Heart left ventricle (tissue), 16 donors: ENCODE data around the gene CACNA1C. TPM values are rescaled to one million over a fixed set of nuclear protein-coding genes. Genes with fewer than 3 reads are reported as not detected.
A peak's percentile ranks its signal among the peaks of the same experiment; 100 is the strongest.

Experiments used
- ATAC-seq, 4 donors: fragments of 200-7000 bp; cut with Tn5 transposase; one replicate each; pipeline ENCODE4 v1.9.1; 2020 to 2022; ENCODE audit warnings: moderate library complexity in 4 of 4, mild to moderate bottlenecking in 3 of 4, moderate number of reproducible peaks in 1 of 4
- DNase-seq, 5 donors: peaks; one replicate each; pipeline ENCODE4 v3.0.0-alpha.2; 2020
- H3K27ac ChIP-seq, 12 donors: fragments of 200-600 bp; sonication (generic) in 4 of 12; one replicate each; pipeline versions ENCODE4 v1.5.0 to v1.8.0; 2016 to 2022; ENCODE audit warnings: mild to moderate bottlenecking in 2 of 12
- H3K27me3 ChIP-seq, 9 donors: fragments of 200-600 bp; sonication (generic) in 2 of 9; one replicate each; pipeline versions ENCODE4 v1.5.1 to v1.8.0; 2016 to 2022; ENCODE audit warnings: mild to moderate bottlenecking in 3 of 9
- H3K36me3 ChIP-seq, 9 donors: fragments of 200-600 bp; sonication (generic) in 2 of 9; one replicate each; pipeline versions ENCODE4 v1.5.0 to v1.8.0; 2018 to 2022; ENCODE audit warnings: mild to moderate bottlenecking in 2 of 9
- H3K4me1 ChIP-seq, 12 donors: fragments of 200-600 bp; sonication (generic) in 4 of 12; one replicate each; pipeline versions ENCODE4 v1.5.0 to v1.8.0; 2016 to 2022; ENCODE audit warnings: mild to moderate bottlenecking in 3 of 12
- H3K4me3 ChIP-seq, 12 donors: fragments of 200-600 bp; sonication (generic) in 4 of 12; one replicate each; pipeline versions ENCODE4 v1.5.0 to v1.8.0; 2017 to 2022; ENCODE audit warnings: mild to moderate bottlenecking in 9 of 12, moderate library complexity in 4 of 12
- H3K9me3 ChIP-seq, 12 donors: fragments of 200-600 bp; sonication (generic) in 4 of 12; one replicate each; pipeline versions ENCODE4 v1.5.0 to v1.8.0; 2016 to 2022; ENCODE audit warnings: mild to moderate bottlenecking in 1 of 12
- CTCF ChIP-seq, 12 donors: fragments of 200-600 bp; sonication (generic) in 4 of 12; IDR thresholded peaks; one replicate each; pipeline versions ENCODE4 v1.5.0 to v1.8.0; 2018 to 2022; ENCODE audit warnings: antibody characterized with exemption in 12 of 12, mild to moderate bottlenecking in 5 of 12
- POLR2A ChIP-seq, 2 donors: fragments of 450-650 bp; IDR thresholded peaks; one replicate each; pipeline ENCODE4 v1.6.1; 2017; ENCODE audit warnings: antibody characterized with exemption in 2 of 2, mild to moderate bottlenecking in 2 of 2, moderate library complexity in 2 of 2
- WGBS, 4 donors: extraction: QIAGEN DNeasy Blood & Tissue Kit in 2 of 4; methylation state at CpG; one replicate each; pipeline versions ENCODE4 v1.1.5 to v1.1.7; 2013 to 2018; 5-methylcytosine and 5-hydroxymethylcytosine counted together
- intact Hi-C, 10 donors: fragments of 100-400 bp; cut with DNase I; formaldehyde crosslinking; loops; one replicate each; pipeline versions ENCODE4 v1.11.1 to v1.14.2; 2022
- polyA plus RNA-seq, 2 donors: library from polyadenylated mRNA; stranded (reverse); fragments of 200-250 nt; gene quantifications; one replicate each; pipeline ENCODE4 v1.2.3, GENCODE V29; 2013
- total RNA-seq, 9 donors: library from RNA; depleted of rRNA in 2 of 9; stranded (reverse); fragments of >200 nt in 2 of 9; fragmentation: NEBNext Ultra II Directional in 3 of 9; extraction: Animal tissue kit (Norgen Biotek cat#: 25700) in 3 of 9; gene quantifications; one replicate each; pipeline versions ENCODE4 v1.1.0 to v1.2.4, GENCODE V29; 2016 to 2023
- donor health status: ischemic (EF 13 %, LVEDD 7.1; RV severe dilation, severe dysfunction).
- donor health status: healthy with polysubstance abuse.
- donor health status: DM: no; HTN: yes; CAD: no.
- donor health status: DM: no; HTN: no; CAD: no.
- donor health status: ischemic (EF 25% LVEDD 6.9; RV normal size, moderate dysfunction).
- donor health status: ischemic (EF 25% LVEDD 5.7; RV mildly dilated, moderate dysfunction).
- donor health status: healthy.
- donor health status: DM: yes; HTN: yes; CAD: no.
- donor health status: ischemic (EF 35%, LVEDD 5.7; RV mildly dilated, moderate dysfunction).
- donor health status: nonischemic (EF 11% LVEDD 7.7; RV severe dilation, severe dysfunction).
- donor health status: DM: yes; HTN: yes; CAD: no.
- donor health status: PGD.
- donor health status: ischemic (EF 29% LVEDD 5.4; RV normal size, mild dysfunction).
- donor health status: nonischemic (EF 23%, LVEDD 6.1; RV moderate dilation, normal function).

The CACNA1C gene
- total and polyA plus RNA-seq, 11 donors: 41.9 to 196 (median 164) TPM

GRCh38 chr12:2273288-2273687 lies 220.5 kb downstream of the CACNA1C start:
- Histone ChIP-seq H3K27ac (peak overlapping the region in 6 of 12 donors; percentile 11 to 73 (median 44)), H3K36me3 (no peaks in the 10 kb centered on the region), H3K4me1 (peaks cover 0 to 73% (median 20%) of the 10 kb centered on the region in 12 donors), H3K9me3 (no peaks in the 10 kb centered on the region), H3K4me3 (no peak overlapping the region), H3K27me3 (no peaks in the 10 kb centered on the region)
- no peak for TF ChIP-seq POLR2A (IDR thresholded peaks at IDR 0.05)
- TF ChIP-seq CTCF (IDR thresholded peaks at IDR 0.05): peak in 9 of 12 donors; percentile 35 to 61 (median 49)
- ATAC-seq: peak; percentile 60 to 72 (median 66)
- peak in 4 of 5 donors; percentile 48 to 63 (median 60) for DNase-seq
- intact Hi-C loops: loop anchor here in 7 of 10 donors (5.0 to 10.0 kb wide), 8 partner anchors 88 to 468 kb away; partner anchors contain the start of gene CACNA1C (in 1 of the 7)
- WGBS, 4 donors: 27 to 49% (median 38%) methylated on average over 4 of the region's 4 CpGs

- no peak for TF ChIP-seq CTCF (IDR thresholded peaks at IDR 0.05)
- TF ChIP-seq POLR2A (IDR thresholded peaks at IDR 0.05): no peak
- Histone ChIP-seq H3K4me3 (no peak overlapping the region), H3K4me1 (peaks cover 0 to 69% (median 16%) of the 10 kb centered on the region in 12 donors), H3K9me3 (no peaks in the 10 kb centered on the region), H3K27me3 (no peaks in the 10 kb centered on the region), H3K36me3 (no peaks in the 10 kb centered on the region), H3K27ac (peak overlapping the region in 6 of 12 donors; percentile 11 to 73 (median 44))
- intact Hi-C loops: loop anchor here in 7 of 10 donors (5.0 to 10.0 kb wide), 8 partner anchors 89 to 469 kb away; partner anchors contain the start of gene CACNA1C (in 1 of the 7)
- 41 to 79% (median 71%) methylated on average over 4 to 12 of the region's 12 CpGs for WGBS, 4 donors
- ATAC-seq (peak in 2 of 4 donors; percentile 1 to 26), DNase-seq (no peak)
Measured at GRCh38 chr12:2273751-2274150, 221.0 kb downstream of the CACNA1C start.

- Histone ChIP-seq H3K9me3 (no peaks in the 10 kb centered on the region), H3K4me3 (no peak overlapping the region), H3K4me1 (peaks cover 0 to 63% (median 16%) of the 10 kb centered on the region in 12 donors), H3K27ac (peak overlapping the region in 4 of 12 donors; percentile 11 to 73 (median 30)), H3K36me3 (no peaks in the 10 kb centered on the region), H3K27me3 (no peaks in the 10 kb centered on the region)
- intact Hi-C loops: loop anchor here in 7 of 10 donors (5.0 to 10.0 kb wide), 8 partner anchors 90 to 470 kb away; partner anchors contain the start of gene CACNA1C (in 1 of the 7)
- DNase-seq (no peak), ATAC-seq (peak; percentile 23 to 60 (median 42))
- no peak for TF ChIP-seq CTCF (IDR thresholded peaks at IDR 0.05)
- TF ChIP-seq POLR2A (IDR thresholded peaks at IDR 0.05): no peak
- 64 to 80% (median 77%) methylated on average over 5 to 7 of the region's 7 CpGs for WGBS, 4 donors
Measured at GRCh38 chr12:2274733-2275132, 221.9 kb downstream of the CACNA1C start.

- DNase-seq (no peak), ATAC-seq (no peak)
- 86 to 91% (median 89%) methylated on average over 6 of the region's 6 CpGs for WGBS, 4 donors
- no peaks in the 10 kb centered on the region for H3K9me3 ChIP-seq
- intact Hi-C loops: loop anchor here in 5 of 10 donors (10.0 kb wide), 5 partner anchors 92 to 472 kb away; partner anchors contain the start of gene CACNA1C (in 1 of the 5)
- H3K27me3 ChIP-seq: no peaks in the 10 kb centered on the region
- no peak for TF ChIP-seq CTCF (IDR thresholded peaks at IDR 0.05)
- TF ChIP-seq POLR2A (IDR thresholded peaks at IDR 0.05): no peak
- peaks cover 0 to 66% (median 16%) of the 10 kb centered on the region in 12 donors for H3K4me1 ChIP-seq
- H3K36me3 ChIP-seq: no peaks in the 10 kb centered on the region
- no peak overlapping the region for H3K27ac ChIP-seq
- H3K4me3 ChIP-seq: no peak overlapping the region
Measured at GRCh38 chr12:2276288-2277033, 223.7 kb downstream of the CACNA1C start.
